Panc1 (cell line): ENCODE measurements around the gene ETNPPL. TPM values are rescaled to one million over a fixed set of nuclear protein-coding genes. Genes with fewer than 3 reads are reported as not detected.

Source experiments
- ATAC-seq: fragments of 200-7000 bp; cut with Tn5 transposase; 2 replicates; pipeline ENCODE4 v1.9.1; 2020; ENCODE audit warnings: mild to moderate bottlenecking, moderate library complexity
- BruUV-seq: library from RNA; stranded (reverse); fragments of 400-500 nt; replicated peaks from 2 replicates; lab custom pipeline; 2021; lab: Mats Ljungman, UMichigan
- CTCF ChIA-PET: fragments of 300-600 bp; sonication (Branson Sonifier 250); formaldehyde crosslinking; loops from one replicate; lab custom pipeline; 2022; ENCODE audit warnings: antibody characterized with exemption; lab: Charles Lee
- POLR2A ChIA-PET: fragments of 300-600 bp; sonication (Branson Sonifier 250); formaldehyde crosslinking; loops from one replicate; lab custom pipeline; 2022; ENCODE audit warnings: antibody characterized with exemption; lab: Charles Lee
- DNase-seq: peaks from one replicate; pipeline ENCODE4 v3.0.0-alpha.2; 2010; ENCODE audit warnings: low read depth, low spot score
- H3K27ac ChIP-seq: 2 replicates; pipeline ENCODE4 v1.5.1; 2011; ENCODE audit warnings: mild to moderate bottlenecking, low read length, inconsistent platforms
- H3K27me3 ChIP-seq: fragments of 200-500 bp; sonication (Bioruptor generic); 2 replicates; pipeline ENCODE4 v1.6.0; 2014; ENCODE audit warnings: low read length, inconsistent platforms; ENCODE audit not compliant: control insufficient read depth, insufficient read depth
- H3K36me3 ChIP-seq: fragments of 200-500 bp; sonication (Bioruptor generic); 2 replicates; pipeline ENCODE4 v1.5.1; 2014; ENCODE audit warnings: inconsistent platforms, mild to moderate bottlenecking, low read length, moderate library complexity; ENCODE audit not compliant: control insufficient read depth, insufficient read depth
- H3K4me1 ChIP-seq: 2 replicates; pipeline ENCODE4 v1.5.1; 2011; ENCODE audit warnings: inconsistent platforms, mild to moderate bottlenecking, low read length, moderate library complexity; ENCODE audit not compliant: control insufficient read depth, insufficient read depth
- H3K4me3 ChIP-seq, 2 experiments: 2 replicates each; pipeline ENCODE4 v1.5.1; 2011 to 2012; ENCODE audit warnings: low read depth in 2 of 2, low read length in 2 of 2, mild to moderate bottlenecking in 2 of 2, inconsistent platforms in 1 of 2, moderate library complexity in 1 of 2
- H3K9me3 ChIP-seq: fragments of 200-500 bp; sonication (Bioruptor generic); 2 replicates; pipeline ENCODE4 v1.5.1; 2014; ENCODE audit warnings: low read depth, mild to moderate bottlenecking, inconsistent platforms, low read length, moderate library complexity; ENCODE audit not compliant: control insufficient read depth, insufficient read depth
- CTCF ChIP-seq: fragments of 450-650 bp; IDR thresholded peaks from 2 replicates; pipeline ENCODE4 v1.5.1; 2017; ENCODE audit warnings: mild to moderate bottlenecking
- POLR2AphosphoS5 ChIP-seq: IDR thresholded peaks from 2 replicates; pipeline ENCODE4 v1.6.1; 2012; ENCODE audit warnings: mild to moderate bottlenecking, low read depth, low read length, moderate library complexity
- REST ChIP-seq, 2 experiments: IDR thresholded peaks; 2 replicates each; pipeline ENCODE4 v1.6.1; 2011 to 2012; ENCODE audit warnings: low read depth in 2 of 2, control low read depth in 1 of 2, low read length in 1 of 2, mild to moderate bottlenecking in 1 of 2, moderate library complexity in 1 of 2; ENCODE audit not compliant: insufficient read depth in 1 of 2
- SIN3A ChIP-seq: IDR thresholded peaks from 2 replicates; pipeline ENCODE4 v1.6.1; 2012; ENCODE audit warnings: low read depth, mild to moderate bottlenecking, low read length, moderate library complexity, borderline replicate concordance; ENCODE audit not compliant: insufficient read depth
- TCF7L2 ChIP-seq: IDR thresholded peaks from 2 replicates; pipeline ENCODE4 v1.6.1; 2011; ENCODE audit warnings: mild to moderate bottlenecking, low read depth, low read length, inconsistent platforms
- in situ Hi-C: cut with HindIII; loops from 2 replicates; pipeline ENCODE4 v1.10.0; 2016; ENCODE audit warnings: low sequenced_read_pairs, low pct_unique_long_range_greater_than_20kb
- intact Hi-C: fragments of 100-400 bp; cut with micrococcal nuclease; formaldehyde crosslinking; loops from one replicate; pipeline ENCODE4 v1.10.0; 2022; ENCODE audit not compliant: unreplicated experiment
- total RNA-seq: library from RNA; stranded (reverse); gene quantifications from one replicate; pipeline ENCODE4 v1.2.1, GENCODE V29; 2021; ENCODE audit not compliant: unreplicated experiment

ETNPPL gene
- total RNA-seq, 1 experiment from 2014 or later, result not detected

DNA sequence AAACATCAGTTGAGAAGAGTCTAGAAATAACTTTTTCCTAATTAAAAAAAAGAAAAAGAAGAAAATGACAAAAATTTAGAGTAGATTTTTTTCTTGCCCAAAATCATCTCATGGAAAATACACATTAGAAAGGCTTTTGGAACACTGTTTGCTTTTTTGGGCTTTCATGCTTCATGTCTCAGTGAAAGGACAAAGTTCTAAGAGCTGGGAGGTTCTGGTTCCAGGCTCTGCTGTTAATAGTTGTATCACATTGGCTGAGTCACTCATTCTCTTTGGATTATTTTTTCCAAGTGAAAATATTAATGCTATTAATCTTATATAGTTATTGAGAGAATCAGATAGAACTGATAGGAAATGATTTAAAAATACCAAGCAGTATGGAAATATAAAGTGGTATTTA, 32.9 kb upstream of the ETNPPL start:
- TF ChIP-seq POLR2AphosphoS5 (no peak), SIN3A (no peak), TCF7L2 (no peak), CTCF (no peak), REST (IDR thresholded peaks at IDR 0.05; ENCODE audit: insufficient read depth in 1 of 2, low read depth in 2 of 2, low read length in 1 of 2) (no peak)
- intact Hi-C loops (no loop called here), in situ Hi-C loops (no loop called here)
- no peak for DNase-seq
- no peak overlapping the region for H3K27ac ChIP-seq
- BruUV-seq, result no TSS peak
- no peak for ATAC-seq
- POLR2A ChIA-PET, result no interaction called here
- no peaks in the 10 kb centered on the region for H3K9me3 ChIP-seq
- no peaks in the 10 kb centered on the region for H3K27me3 ChIP-seq
- H3K4me3 ChIP-seq, result no peak overlapping the region
- CTCF ChIA-PET, result no interaction called here
- no peaks in the 10 kb centered on the region for H3K36me3 ChIP-seq
- H3K4me1 ChIP-seq, result no peaks in the 10 kb centered on the region

DNA sequence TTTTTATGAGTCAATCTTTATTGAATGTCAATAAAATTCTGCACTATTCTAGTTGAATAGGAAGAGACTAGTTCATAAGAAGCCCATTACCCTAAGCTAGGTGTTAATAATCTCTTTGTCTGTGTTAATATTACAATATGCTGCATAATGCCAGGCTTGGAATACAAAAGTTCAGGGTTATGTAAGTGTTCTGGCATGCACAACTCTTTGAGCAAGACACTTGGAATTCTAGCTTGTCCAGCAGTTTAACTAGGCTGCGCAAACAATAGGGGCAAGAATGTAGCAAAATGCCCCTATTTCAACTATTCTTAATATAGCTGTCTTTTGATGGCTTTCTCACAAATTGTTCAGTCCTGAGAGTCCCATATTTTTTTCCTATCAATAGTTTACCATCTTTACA, 31.3 kb upstream of the ETNPPL start:
- in situ Hi-C loops (no loop called here), intact Hi-C loops (no loop called here)
- ChIA-PET POLR2A (no interaction called here), CTCF (interaction anchor here (0.7 kb wide), 1 partner anchor 390 kb away, joined by 7 read pairs; no protein-coding TSS in a partner anchor)
- BruUV-seq, result no TSS peak
- TF ChIP-seq CTCF (no peak), REST (IDR thresholded peaks at IDR 0.05; ENCODE audit: insufficient read depth in 1 of 2, low read depth in 2 of 2, low read length in 1 of 2) (no peak), TCF7L2 (no peak), POLR2AphosphoS5 (no peak), SIN3A (no peak)
- H3K36me3 ChIP-seq, result no peaks in the 10 kb centered on the region
- ATAC-seq, result no peak
- H3K9me3 ChIP-seq, result no peaks in the 10 kb centered on the region
- H3K4me1 ChIP-seq, result no peaks in the 10 kb centered on the region
- no peaks in the 10 kb centered on the region for H3K27me3 ChIP-seq
- no peak for DNase-seq
- no peak overlapping the region for H3K4me3 ChIP-seq
- no peak overlapping the region for H3K27ac ChIP-seq
